Stimulated activated effector memory CD8-positive, alpha-beta T cell treated with anti-CD3 and anti-CD28 coated beads, Interleukin-12 subunit alpha, Interleukin-12 subunit beta, amount 100 ng/mL, for 72 hours (primary cell): Measurements from ENCODE around the gene GRIP1.

Experiments
- ATAC-seq: fragments of 150-1000 bp; cut with Tn5 transposase; 2 replicates; pipeline ENCODE4 v1.10.0; 2021
- DNase-seq, 2 donors: peaks; one replicate each; pipeline ENCODE4 v3.0.0; 2021 to 2022; ENCODE audit warnings: low spot score in 2 of 2
- H3K27ac Mint-ChIP-seq: one replicate; pipeline ENCODE4 v1.8.0; 2022; ENCODE audit warnings: mild to moderate bottlenecking, mixed read lengths
- H3K36me3 Mint-ChIP-seq: one replicate; pipeline ENCODE4 v1.8.0; 2022; ENCODE audit warnings: mild to moderate bottlenecking, mixed read lengths
- H3K4me1 Mint-ChIP-seq: one replicate; pipeline ENCODE4 v1.8.0; 2022; ENCODE audit warnings: mixed read lengths
- H3K4me3 Mint-ChIP-seq: one replicate; pipeline ENCODE4 v1.8.0; 2022; ENCODE audit warnings: mild to moderate bottlenecking, mixed read lengths
- H3K9me3 Mint-ChIP-seq: one replicate; pipeline ENCODE4 v1.8.0; 2022; ENCODE audit warnings: mixed read lengths

The GRIP1 gene

DNA sequence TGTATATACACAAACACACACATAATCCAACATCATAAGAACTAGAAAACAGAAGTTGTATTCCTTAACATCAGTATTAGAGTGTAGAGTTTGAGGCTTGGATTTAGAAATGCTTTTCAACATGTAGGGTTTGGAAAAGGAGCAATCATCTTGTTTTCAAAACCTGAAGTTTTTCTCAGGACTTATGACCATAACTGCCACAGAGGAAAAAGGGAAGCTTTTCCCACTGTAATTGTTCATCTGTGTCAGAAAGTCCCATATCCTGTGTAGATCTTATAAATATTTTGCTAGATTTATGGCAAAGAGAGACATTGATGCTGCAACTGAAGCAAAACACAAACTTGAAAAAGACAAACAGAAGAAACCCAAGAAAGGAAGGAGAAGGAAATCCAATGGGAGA, 115.7 kb downstream of the GRIP1 start:
- H3K9me3 Mint-ChIP-seq = peaks cover 12% of the 10 kb centered on the region
- H3K4me1 Mint-ChIP-seq = no peaks in the 10 kb centered on the region
- H3K27ac Mint-ChIP-seq = no peak overlapping the region
- ATAC-seq (no peak), DNase-seq (no peak)
- no peaks in the 10 kb centered on the region for H3K36me3 Mint-ChIP-seq
- no peak overlapping the region for H3K4me3 Mint-ChIP-seq

DNA sequence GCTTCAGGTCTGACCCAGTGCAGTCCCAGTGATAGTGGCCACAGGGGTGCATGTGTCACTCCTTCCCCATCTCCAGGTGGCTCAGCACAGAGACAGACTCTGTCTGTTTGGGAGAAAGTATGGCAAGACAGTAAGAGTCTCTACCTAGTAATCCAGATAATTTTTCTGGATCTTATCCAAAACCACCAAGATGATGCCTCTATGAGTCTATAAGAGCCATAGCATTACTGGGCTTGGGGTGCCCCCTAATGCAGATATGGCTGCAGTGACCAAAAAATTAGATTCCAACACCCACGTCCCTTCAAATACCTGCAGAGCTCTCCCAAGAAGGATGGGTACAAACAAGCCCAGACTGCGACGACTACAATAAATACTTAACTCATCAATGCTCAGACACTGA, 123.8 kb downstream of the GRIP1 start:
- ATAC-seq (no peak), DNase-seq (no peak)
- Mint-ChIP-seq H3K36me3 (no peaks in the 10 kb centered on the region), H3K4me1 (no peaks in the 10 kb centered on the region), H3K4me3 (no peak overlapping the region), H3K9me3 (peaks cover 3% of the 10 kb centered on the region), H3K27ac (no peak overlapping the region)

DNA sequence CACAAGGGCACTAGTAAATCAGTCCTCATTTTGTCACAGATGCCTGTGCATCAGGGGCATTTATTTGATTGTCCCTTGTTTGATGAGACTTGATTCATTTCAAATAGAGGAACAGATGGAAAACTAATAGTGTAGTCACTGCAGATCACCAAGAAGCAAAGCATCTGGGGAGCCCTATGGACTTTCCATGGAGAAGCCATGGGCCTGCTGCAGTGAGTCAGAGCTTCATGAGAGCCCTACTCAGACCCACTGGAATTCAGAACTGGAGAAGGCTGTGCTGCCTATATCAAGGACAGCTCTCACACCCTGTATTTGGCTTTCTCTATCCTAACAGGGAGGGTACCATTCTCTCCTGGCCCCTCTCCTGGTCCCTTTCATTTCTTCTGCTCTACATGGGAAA, 126.2 kb downstream of the GRIP1 start:
- peaks cover 3% of the 10 kb centered on the region for H3K9me3 Mint-ChIP-seq
- peaks cover 5% of the 10 kb centered on the region for H3K4me1 Mint-ChIP-seq
- H3K4me3 Mint-ChIP-seq = no peak overlapping the region
- H3K36me3 Mint-ChIP-seq = no peaks in the 10 kb centered on the region
- DNase-seq (no peak), ATAC-seq (no peak)
- H3K27ac Mint-ChIP-seq = no peak overlapping the region

DNA sequence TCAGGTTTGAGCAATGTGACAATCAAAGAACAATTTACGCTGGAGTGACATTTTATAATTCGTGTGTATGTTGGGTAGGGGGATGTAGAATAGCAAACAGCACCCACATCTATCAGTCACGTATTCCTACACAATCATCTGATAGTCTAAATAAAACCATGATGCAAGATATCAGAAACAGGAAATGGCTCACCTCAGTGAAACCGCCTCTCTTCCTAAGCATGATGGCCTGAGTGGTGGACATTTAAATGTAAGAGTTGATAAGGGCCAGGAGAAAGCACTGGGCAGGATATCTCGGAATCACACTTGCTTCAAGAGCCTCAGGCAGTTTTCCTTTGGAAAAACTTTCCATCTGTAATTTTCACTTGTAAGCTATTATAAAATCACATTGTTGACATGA, 128.2 kb downstream of the GRIP1 start:
- Mint-ChIP-seq H3K27ac (no peak overlapping the region), H3K36me3 (no peaks in the 10 kb centered on the region), H3K9me3 (no peaks in the 10 kb centered on the region), H3K4me1 (peaks cover 5% of the 10 kb centered on the region), H3K4me3 (no peak overlapping the region)
- ATAC-seq (no peak), DNase-seq (no peak)

GRCh38 chr12:66549050-66549389, 129.9 kb downstream of the GRIP1 start:
- Mint-ChIP-seq H3K36me3 (no peaks in the 10 kb centered on the region), H3K27ac (no peak overlapping the region), H3K9me3 (no peaks in the 10 kb centered on the region), H3K4me3 (no peak overlapping the region), H3K4me1 (peaks cover 5% of the 10 kb centered on the region)
- DNase-seq (no peak), ATAC-seq (no peak)

DNA sequence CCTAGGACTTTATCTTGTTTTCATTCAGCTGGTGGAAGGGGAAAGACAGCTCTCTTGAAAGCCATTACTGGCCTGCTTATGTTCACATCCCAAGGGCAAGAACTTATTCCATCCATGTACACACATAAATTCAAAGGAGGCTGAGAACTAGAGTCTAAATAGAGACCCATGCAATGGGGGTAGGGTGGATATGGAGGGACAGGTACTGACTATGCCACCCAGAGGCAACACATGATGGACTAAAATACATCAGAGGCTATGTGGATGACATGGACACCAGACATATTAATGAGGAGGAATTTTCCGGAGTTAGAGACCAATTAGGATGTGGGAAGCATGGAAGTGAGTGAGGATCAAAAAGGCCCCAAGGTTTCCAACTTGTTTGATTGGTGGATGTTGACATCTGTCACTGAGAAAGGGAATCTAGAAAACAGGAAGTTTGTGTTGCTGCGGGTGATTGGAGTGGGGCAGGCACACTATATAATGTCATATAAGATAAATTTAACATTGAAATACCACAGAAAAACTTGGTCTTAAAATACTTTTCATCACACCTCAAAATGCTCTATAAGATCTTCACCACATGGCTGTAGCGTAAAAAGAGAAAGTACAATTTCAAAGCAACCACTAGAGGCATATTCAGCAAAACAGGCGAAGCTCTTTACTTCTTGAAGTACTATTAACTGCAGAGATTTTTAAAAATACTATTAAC, 130.4 kb downstream of the GRIP1 start:
- no peaks in the 10 kb centered on the region for H3K9me3 Mint-ChIP-seq
- DNase-seq (no peak), ATAC-seq (no peak)
- H3K4me3 Mint-ChIP-seq = no peak overlapping the region
- no peak overlapping the region for H3K27ac Mint-ChIP-seq
- peaks cover 5% of the 10 kb centered on the region for H3K4me1 Mint-ChIP-seq
- H3K36me3 Mint-ChIP-seq = no peaks in the 10 kb centered on the region

GRCh38 chr12:66541426-66541825, 137.4 kb downstream of the GRIP1 start:
- no peak overlapping the region for H3K27ac Mint-ChIP-seq
- DNase-seq = no peak
- no peak for ATAC-seq
- no peaks in the 10 kb centered on the region for H3K36me3 Mint-ChIP-seq
- H3K4me3 Mint-ChIP-seq = no peak overlapping the region
- no peaks in the 10 kb centered on the region for H3K9me3 Mint-ChIP-seq
- no peaks in the 10 kb centered on the region for H3K4me1 Mint-ChIP-seq

GRCh38 chr12:66539431-66539830, 139.4 kb downstream of the GRIP1 start:
- Mint-ChIP-seq H3K36me3 (no peaks in the 10 kb centered on the region), H3K4me1 (no peaks in the 10 kb centered on the region), H3K4me3 (no peak overlapping the region), H3K9me3 (no peaks in the 10 kb centered on the region), H3K27ac (no peak overlapping the region)
- DNase-seq = no peak
- ATAC-seq = no peak

- no peak for ATAC-seq
- DNase-seq = no peak
- H3K9me3 Mint-ChIP-seq = no peaks in the 10 kb centered on the region
- no peak overlapping the region for H3K4me3 Mint-ChIP-seq
- no peak overlapping the region for H3K27ac Mint-ChIP-seq
- H3K36me3 Mint-ChIP-seq = no peaks in the 10 kb centered on the region
- no peaks in the 10 kb centered on the region for H3K4me1 Mint-ChIP-seq
Measured at GRCh38 chr12:66538970-66539369, 139.9 kb downstream of the GRIP1 start.

GRCh38 chr12:66537876-66538275, 141.0 kb downstream of the GRIP1 start:
- Mint-ChIP-seq H3K9me3 (no peaks in the 10 kb centered on the region), H3K4me3 (no peak overlapping the region), H3K4me1 (no peaks in the 10 kb centered on the region), H3K36me3 (no peaks in the 10 kb centered on the region), H3K27ac (no peak overlapping the region)
- no peak for DNase-seq
- no peak for ATAC-seq

GRCh38 chr12:66533767-66534166, 145.1 kb downstream of the GRIP1 start:
- ATAC-seq (no peak), DNase-seq (no peak)
- H3K27ac Mint-ChIP-seq = no peak overlapping the region
- no peaks in the 10 kb centered on the region for H3K36me3 Mint-ChIP-seq
- H3K4me1 Mint-ChIP-seq = no peaks in the 10 kb centered on the region
- no peaks in the 10 kb centered on the region for H3K9me3 Mint-ChIP-seq
- H3K4me3 Mint-ChIP-seq = no peak overlapping the region

GRCh38 chr12:66531766-66532165, 147.1 kb downstream of the GRIP1 start:
- Mint-ChIP-seq H3K4me1 (no peaks in the 10 kb centered on the region), H3K4me3 (no peak overlapping the region), H3K36me3 (no peaks in the 10 kb centered on the region), H3K9me3 (no peaks in the 10 kb centered on the region), H3K27ac (no peak overlapping the region)
- DNase-seq = no peak
- ATAC-seq = no peak

DNA sequence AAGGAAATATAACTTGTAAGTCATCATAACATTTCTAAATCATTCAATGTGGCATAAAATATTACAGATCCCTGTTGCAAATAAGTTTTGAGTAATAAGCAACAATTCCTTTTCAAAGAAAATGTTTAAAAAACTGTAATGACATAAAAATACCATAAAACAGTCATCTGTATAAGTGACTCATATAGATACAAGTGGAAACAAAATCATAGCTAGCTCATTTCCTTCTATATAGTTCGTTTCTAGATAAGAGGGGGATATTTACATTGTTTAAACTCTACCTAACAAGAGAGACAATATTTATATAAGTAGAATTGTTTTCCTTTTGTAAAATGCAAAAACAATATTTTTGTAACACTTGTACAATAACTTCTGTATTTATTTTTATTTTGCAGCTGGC, 148.9 kb downstream of the GRIP1 start:
- no peak overlapping the region for H3K27ac Mint-ChIP-seq
- no peak for ATAC-seq

DNA sequence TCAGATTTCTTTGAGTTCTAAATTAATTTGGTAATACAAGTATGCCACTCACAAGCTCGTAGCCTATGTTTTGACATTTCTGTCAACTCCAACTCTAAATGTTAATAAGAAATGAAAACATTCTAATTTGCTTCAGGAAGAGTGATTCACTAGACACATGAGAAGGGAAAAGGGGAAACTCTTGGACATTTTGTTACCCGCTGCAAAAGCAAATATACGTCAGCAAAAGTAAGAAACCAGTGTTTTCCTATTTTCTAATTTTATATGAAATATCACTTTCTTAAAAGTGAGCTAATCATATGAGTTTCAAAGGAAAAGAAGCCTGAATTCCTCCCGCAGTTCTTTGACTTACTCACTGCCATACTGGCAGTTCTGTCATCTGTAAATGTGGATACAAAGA, 162.3 kb downstream of the GRIP1 start:
- H3K27ac Mint-ChIP-seq = no peak overlapping the region
- no peak overlapping the region for H3K4me3 Mint-ChIP-seq
- no peak for DNase-seq
- H3K9me3 Mint-ChIP-seq = no peaks in the 10 kb centered on the region
- no peak for ATAC-seq
- no peaks in the 10 kb centered on the region for H3K36me3 Mint-ChIP-seq
- H3K4me1 Mint-ChIP-seq = no peaks in the 10 kb centered on the region

More for the DNA sequence above, 148.9 kb downstream of the GRIP1 start:
- DNase-seq = no peak
- Mint-ChIP-seq H3K4me1 (no peaks in the 10 kb centered on the region), H3K4me3 (no peak overlapping the region), H3K9me3 (no peaks in the 10 kb centered on the region), H3K36me3 (no peaks in the 10 kb centered on the region)

DNA sequence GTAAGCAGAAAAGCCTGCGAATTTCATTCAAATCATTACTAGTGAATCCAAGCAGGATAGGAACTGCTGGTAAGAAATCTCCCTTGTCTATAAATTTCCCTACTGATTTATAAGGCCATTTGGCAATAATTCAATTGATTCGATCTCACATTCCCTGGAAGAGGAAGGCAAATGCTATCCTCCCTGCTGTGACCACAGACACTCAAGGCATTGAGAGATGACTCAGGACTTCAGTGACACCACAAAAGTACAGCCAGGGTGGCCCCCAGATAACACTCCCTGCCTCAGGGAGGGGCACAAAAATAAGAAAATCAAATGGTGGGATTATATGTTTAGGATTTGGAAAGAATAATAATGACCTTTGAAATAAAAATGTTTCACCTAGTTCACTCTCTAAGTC, 162.7 kb downstream of the GRIP1 start:
- no peak for DNase-seq
- Mint-ChIP-seq H3K4me1 (no peaks in the 10 kb centered on the region), H3K27ac (no peak overlapping the region), H3K36me3 (no peaks in the 10 kb centered on the region), H3K9me3 (no peaks in the 10 kb centered on the region), H3K4me3 (no peak overlapping the region)
- ATAC-seq = no peak

DNA sequence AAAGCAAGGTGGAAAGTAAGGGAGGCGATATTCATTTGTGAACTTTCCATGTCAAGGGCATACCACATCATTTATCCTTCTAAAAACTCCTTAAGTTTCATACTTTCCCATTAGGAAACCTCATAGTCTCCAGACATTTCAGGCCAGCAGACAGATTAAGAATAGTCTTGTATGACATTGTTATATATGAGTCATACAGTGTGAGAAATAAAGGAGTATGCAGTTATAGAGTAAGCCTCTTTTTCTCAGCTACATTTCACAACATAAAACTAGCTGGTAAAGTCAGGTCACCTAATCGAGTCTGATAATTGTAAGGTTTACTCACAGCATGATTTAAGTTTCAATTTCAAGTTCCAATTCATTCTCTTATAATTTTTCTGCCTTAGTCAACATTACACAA, 164.3 kb downstream of the GRIP1 start:
- ATAC-seq = no peak
- Mint-ChIP-seq H3K27ac (no peak overlapping the region), H3K9me3 (no peaks in the 10 kb centered on the region), H3K36me3 (no peaks in the 10 kb centered on the region), H3K4me1 (no peaks in the 10 kb centered on the region), H3K4me3 (no peak overlapping the region)
- no peak for DNase-seq

DNA sequence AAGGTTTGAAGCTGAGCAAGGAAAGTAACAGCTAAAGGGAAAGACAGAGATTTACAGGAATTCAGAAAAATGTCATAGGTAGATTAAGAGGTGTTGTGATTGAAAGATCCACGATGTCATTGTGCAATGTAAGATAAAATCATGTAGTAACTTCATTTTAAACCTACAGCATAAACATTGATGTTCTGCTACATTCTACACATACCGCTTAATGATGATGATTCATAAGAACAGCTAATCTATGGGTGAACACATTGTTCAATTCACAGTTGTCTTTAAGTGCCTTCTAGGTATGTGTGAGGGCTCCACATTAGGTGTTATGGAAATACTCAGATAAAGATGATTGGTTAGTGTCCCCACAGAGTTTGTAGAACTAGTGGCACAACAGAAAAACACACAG, 170.9 kb downstream of the GRIP1 start:
- H3K27ac Mint-ChIP-seq = no peak overlapping the region
- no peak for DNase-seq

More for the DNA sequence above, 170.9 kb downstream of the GRIP1 start:
- ATAC-seq = no peak
- Mint-ChIP-seq H3K4me3 (no peak overlapping the region), H3K36me3 (no peaks in the 10 kb centered on the region), H3K4me1 (no peaks in the 10 kb centered on the region), H3K9me3 (no peaks in the 10 kb centered on the region)
